AG08396 (cell line): Measurements from ENCODE around the gene CCR1.

Experiments used
- DNase-seq: peaks from one replicate; pipeline ENCODE4 v3.0.0; 2012; ENCODE audit warnings: low spot score, mixed read lengths

The CCR1 gene

DNA sequence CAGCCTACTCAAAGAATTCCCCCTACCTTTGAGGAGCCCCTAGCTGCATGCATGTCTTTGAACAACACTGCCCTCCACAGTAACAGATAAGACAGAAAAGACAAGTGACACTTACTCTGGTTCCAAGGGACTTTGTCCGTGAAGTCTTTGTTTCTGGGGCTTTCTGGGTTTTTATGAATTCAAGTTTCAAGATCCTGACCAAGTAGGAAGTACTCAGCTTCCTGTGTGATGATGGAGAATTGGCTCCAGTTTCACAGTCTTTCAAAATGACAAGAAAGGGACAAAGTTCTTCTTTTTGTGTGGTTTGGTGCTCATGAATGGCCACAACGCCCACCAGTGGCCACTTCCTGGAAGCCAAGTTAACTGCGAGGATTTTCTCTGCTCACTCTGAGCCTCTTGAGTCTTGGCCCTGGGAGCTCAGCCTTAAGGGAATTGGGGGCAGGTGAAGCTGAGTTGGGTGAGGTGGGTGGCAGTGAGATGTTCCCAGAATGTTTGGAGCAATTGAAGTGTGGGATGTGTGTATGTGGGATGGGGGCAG is at the start of gene CCR1:
Gene CCR1, minus strand, starts transcription at position 147 of the 538 bp plus-strand sequence. CDS start 4,000 bp downstream, outside the sequence.
- peak; percentile 24 for DNase-seq

DNA sequence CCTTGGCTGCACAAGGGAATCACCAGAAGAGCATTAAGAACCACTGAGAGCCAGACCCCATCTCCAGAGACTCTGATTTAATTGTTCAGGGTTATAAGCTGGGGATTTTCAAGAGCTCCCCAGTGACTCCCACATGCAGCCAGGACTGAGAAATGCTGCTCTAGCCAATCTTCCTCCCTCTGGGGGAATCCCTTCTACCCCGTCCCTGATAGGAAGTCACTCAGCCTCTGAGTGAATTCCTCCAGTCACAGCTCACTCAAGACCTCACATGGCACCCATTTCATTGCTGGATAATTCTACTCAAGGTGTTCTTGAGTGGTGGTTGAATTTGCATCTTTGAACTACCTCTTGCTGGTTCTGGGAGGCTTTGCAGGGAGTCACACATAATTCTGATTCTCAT is 44.9 kb upstream of the CCR1 start:
- no peak for DNase-seq

DNA sequence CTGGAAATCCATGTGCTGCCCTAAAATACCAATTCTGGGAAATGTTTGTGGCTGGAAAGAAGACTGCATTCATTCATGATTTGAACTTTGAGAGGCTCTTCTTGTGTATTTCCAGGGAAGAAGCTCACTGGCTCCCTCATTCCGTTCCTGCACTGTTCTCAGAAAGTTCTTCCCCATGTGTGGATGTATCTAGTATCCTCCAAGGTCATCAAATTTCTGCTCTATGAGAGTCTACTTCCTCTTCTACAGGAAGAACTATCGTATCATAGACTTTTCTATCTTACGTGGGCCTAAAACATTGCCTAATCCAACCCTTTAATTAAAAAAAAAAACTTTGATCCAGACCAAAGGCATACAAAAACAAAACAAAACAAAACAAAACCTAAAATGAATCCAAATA is 37.0 kb upstream of the CCR1 start:
- DNase-seq: no peak

DNA sequence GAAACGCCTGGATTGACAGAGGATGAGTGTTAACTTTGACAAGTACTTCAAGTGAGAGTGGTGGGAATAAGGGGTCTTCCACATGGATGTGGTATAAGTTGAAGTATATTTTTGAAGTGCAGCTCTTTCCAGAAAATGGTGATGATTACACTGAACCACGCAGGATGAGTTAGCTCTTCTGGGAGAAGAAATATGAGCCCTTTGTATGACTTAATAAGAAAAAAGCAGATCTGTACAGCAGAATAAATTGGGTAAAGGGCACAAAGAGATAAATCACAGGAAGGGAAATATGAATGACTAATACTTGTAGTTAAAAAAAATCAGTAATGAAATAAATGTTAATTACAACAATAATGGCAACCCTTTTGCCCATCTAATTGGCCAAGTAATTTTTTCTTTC is 35.4 kb upstream of the CCR1 start:
- no peak for DNase-seq

DNA sequence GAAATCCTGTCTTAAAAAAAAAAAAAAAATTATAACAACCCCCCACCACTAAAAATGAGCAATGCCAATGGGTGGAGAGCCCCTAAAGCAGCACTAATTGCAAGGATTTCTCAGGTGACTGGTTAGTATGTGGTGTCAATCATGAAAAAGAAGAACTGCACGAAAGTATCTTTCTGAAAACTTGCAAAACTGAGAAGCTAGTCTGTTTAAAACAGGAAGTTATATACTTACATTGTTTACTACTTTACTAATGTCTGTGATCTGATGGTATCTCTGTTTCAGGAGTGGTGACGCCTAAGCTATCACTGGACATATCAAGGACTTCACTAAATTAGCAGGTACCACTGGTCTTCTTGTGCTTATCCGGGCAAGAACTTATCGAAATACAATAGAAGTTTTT is 34.0 kb upstream of the CCR1 start, which contains the start of gene CCR3:
Gene CCR3, plus strand, starts transcription at position 341 of the 400 bp plus-strand sequence. CDS start 22,699 bp downstream, outside the sequence.
- no peak for DNase-seq

DNA sequence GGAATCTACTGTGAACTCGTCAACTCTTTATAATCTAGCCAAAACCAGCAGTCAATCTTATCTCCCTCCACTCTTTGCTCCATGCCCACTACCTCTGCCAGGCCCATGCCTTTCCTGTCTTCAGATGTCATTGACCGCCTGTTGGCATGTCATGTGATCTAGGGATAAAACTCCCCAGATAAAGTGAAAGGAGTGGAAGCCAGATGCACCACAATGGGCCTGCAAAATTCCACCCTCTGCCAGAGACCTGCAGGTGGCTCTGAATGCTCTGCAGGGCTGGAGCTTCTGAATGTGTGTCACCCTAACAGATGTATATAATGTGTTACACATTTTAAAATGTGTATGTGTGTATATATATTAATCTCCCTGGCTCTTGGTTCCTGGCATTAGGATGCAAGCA is 31.8 kb upstream of the CCR1 start:
- no peak for DNase-seq

DNA sequence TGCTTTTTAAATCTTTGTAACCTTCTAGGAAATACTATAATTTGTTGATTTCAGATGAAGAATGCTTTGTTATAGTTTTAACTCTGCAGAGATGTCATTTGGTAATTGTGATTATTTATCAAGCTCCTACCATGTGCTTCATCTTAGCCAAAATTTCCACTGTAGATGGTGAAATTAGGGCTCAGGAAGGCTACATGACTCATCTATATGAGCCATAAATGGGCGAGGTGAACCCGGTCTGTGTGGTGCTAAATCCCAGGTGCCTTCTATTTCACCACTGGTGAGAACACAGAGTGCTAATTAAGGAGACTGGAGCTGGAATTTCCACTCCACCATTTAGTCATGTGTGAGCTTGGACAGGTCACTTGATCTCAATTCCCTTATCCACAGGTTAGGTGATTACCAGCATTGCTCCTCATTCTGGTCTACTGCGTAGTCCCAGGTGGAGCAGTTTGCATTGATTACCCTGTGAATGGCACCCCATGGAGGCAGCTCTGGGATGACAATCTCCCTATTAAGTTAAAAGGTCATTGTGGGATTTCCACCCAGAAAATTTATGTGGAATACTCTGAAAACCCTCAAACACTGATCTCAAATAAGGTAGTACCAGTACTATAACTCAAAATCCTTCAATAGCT is 31.3 kb upstream of the CCR1 start:
- no peak for DNase-seq

DNA sequence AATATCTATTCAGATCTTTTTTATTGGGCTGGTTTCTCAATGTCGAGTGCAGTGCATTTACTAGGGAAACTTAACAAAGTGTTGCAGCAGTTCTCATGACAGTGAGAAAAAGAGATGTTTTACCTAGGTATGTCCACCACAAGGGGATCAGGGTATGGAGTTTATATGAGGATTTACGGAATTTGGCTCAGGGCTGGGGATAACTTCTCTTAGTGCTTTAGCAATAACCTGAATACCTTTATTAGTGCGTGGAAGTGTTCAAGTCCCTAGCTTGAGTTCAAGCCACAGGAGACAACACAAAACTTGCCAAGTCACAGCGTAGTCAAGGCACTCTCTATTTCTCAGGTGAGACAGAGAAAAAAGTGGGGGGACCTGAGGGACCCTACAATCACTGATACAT is 30.3 kb upstream of the CCR1 start:
- DNase-seq: no peak

DNA sequence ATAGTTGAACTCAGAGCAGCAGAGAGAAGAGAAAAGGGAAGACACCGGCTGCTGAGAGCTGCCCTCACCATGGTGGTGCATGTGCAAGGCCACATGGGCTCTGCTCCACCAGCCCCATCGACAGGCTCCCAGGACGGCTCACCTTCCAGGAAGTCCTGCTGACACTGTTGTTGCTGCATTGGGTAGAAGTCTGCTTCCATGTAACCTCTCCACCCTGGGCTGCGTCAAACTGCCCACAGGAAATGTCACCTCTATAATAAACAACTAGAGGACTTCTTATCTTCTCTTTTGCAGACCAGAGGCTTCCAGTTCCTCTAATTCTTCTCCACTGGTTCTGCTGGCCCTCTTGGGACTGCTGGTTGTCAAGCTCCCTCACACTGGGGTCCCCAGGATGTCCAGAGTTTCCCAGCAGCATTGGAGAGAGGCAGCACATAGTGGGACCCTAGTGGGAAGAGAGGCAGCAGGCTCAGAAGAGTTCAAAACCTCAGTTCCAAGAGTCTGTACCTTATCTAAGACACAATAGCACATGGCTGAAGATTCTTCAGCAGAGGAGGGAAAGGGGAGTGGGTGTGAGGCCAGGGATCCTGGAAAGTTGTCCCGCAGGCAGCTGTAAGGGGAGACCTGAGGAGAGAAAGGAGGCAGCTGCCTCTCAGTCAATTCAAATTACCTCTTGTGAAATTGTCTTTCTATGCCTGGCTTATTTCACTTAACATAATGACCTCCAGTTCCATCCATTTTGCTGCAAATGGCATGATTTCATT is 28.4 kb upstream of the CCR1 start:
- DNase-seq: no peak

DNA sequence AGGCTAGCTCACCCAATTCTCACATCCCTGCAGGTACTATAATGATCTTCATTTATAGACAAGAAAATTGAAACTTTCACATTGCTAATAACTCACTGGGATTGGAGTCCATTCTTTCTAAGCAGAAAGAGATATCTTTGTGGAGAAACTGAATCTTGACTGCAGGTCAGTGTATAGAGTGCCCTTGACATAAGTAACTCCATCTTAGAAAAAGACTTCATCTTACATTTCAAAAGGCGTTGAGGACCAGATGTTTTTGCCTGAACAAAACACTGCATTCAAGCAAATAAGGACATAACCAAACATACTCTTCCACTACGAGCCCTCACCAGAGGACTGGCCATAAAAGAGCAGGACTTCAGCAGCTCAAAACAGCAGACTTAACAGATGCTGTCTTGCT is 27.3 kb upstream of the CCR1 start:
- DNase-seq: no peak

DNA sequence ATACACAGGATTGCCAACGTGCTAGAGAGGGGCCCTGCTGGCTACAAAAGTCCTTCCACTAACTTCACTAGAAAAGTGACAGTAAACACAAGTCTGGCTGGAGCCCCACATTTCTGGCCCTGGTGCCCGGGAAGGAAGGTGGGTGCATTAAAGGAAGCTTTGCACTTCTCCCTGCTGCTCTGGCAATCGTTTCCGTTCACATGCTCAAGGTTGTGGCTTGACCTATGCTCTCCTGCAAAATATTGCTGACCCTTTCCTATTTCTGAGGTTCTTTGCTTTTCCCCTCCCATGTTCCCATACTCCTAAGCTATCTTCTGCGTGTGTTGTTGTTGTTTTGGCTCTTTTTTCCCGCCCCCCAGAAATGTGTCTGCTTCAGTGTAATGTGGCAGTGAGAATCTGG is 25.1 kb upstream of the CCR1 start:
- no peak for DNase-seq

DNA sequence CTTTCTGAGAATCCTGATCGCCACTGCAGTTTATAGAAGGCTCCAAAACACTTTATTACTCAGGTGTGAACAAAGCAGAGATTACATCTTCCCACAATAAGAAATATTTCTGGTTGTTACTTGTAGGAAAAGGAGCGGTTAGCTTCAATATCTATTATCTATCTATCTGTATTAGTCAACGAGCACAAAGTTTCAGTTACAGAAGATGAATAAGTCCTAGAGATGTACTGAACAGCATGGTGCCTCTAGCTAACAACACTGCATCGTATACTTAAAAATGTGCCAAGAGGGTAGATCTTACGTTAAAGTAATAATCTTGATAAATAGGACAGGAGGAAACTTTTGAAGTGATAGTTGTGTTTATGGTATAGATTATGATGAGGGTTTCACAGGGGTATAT is 23.2 kb upstream of the CCR1 start:
- no peak for DNase-seq

DNA sequence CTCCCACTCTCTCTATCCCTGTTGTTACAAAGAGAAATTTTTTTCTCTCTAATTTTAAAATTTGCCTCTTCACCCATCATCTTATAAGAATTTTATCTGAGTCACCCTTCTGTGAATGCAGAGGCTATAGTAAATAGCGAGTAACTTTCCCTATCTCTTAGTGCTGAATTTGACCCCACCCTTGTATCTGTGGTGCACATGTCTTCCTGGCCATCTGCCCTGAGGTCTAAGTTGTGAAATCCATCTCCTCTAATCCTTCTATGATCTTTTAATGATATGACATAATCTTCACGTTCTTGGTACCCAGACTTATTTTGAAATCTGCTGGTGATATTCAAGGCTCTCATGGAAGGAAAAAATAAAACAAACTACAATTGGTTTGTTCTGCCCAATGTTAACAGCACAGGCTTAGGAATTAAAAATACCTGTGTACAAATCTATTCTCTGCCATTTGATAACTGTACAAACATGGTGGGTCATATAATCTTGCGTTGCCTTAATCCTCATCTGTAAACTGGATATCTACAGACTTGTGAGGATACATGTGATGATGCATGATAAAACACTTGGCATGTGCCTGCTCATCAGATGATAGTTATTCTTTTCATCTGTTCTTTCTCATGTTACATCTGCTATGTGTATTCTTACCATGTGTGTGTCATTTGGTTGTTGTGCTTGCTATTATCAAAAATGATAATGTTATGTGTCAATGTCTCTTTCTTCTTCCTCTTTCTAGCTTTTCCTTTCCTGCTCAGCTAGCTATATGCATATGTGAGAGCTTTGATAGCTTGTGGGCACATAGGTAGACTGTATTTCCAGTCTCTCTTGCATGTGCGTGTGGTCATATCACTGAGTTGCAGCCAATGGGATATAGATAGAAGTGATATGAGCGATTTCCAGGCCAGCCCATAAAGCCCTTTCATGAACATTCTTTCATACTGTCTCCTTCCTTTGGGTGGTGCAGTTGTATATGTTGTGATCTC is 20.4 kb upstream of the CCR1 start:
- no peak for DNase-seq

DNA sequence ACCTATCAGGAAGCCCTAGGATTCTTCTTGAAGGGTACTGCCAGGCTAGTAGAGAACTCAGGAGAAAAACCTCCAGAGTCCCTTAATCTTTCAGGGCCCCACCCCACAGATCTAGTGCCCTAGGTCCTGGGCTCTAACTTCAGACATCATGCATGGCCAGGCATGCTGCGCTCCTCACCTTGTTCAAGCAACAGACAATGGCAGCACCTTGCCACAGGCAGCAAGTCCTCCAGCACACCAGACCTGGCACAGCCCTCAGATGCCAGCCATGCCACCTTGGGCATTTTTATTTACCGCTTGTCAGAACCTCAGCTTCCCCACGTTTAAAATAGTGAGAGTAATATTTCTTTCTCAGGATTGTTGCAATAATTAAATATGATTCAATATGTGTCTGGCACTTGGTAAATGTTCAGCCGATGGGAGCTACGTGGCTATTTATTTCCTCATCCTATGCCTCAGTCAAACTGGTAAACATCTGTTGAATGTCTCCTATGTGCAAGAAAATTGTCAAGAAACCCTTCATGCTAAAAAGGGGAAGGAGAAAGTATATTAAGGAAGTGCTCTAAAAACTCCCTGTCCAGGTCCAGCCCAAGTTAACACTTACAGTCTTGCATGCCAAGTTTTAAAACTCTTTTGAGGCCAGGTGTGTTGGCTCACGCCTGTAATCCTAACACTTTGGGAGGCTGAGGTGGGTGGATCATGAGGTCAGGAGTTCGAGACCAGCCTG is 14.5 kb upstream of the CCR1 start:
- no peak for DNase-seq

DNA sequence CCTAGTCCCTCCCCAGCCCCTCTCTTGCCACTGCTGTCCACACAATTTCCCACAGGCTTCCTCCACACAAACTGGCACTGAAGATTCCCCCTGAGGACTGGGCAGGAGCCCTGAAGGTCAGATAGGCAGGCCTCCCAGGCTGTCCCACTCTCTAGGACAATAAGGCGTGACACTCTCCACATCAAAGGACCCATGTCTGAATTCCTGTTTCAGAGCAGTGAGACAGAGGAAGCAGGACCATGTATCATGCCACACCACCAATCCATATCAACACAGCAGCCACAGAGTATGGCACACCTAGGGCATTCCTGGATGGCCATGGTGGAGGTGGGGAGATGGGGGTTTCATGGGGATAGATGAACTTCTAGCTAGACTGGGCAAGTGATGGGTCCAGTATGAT is 13.8 kb upstream of the CCR1 start:
- DNase-seq: no peak

DNA sequence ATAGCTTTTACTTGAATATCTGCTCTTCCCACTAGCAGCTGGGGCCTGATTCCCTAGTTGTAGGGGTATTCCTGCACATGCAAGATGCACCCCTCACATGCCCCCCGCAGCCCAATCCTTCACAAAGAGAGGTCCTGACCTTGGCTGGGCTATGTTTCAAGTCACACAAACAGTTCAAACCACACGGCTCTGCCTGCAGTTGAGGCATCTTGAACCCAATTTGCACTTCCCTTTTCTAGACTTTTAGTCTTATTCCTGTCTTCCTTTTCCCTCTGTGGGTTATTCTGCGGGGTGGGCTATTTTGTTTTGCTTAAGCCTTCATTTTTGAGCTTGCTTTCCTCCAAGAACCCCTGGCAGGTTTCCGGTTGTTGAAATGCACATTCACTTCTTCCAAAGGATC is 13.3 kb upstream of the CCR1 start:
- DNase-seq: no peak

DNA sequence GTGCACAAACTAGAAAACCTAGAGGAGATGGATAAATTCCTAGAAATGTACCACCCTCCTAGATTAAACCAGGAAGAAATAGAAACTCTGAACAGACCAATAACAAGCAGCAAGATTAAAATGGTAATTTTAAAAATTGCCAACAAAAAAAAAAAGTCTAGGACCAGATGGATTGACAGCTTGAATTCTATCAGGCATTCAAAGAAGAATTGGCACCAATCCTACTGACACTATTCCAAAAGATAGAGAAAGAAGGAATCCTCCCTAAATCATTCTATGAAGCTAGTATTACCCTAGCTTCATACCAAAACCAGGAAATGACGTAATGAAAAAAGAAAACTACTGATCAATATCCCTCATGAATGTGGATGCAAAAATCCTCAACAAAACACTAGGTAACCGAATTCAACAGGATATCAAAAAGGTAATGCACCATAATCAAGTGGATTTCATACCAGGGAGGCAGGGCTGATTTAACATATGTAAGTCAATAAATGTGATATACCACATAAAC is 10.1 kb upstream of the CCR1 start:
- no peak for DNase-seq

DNA sequence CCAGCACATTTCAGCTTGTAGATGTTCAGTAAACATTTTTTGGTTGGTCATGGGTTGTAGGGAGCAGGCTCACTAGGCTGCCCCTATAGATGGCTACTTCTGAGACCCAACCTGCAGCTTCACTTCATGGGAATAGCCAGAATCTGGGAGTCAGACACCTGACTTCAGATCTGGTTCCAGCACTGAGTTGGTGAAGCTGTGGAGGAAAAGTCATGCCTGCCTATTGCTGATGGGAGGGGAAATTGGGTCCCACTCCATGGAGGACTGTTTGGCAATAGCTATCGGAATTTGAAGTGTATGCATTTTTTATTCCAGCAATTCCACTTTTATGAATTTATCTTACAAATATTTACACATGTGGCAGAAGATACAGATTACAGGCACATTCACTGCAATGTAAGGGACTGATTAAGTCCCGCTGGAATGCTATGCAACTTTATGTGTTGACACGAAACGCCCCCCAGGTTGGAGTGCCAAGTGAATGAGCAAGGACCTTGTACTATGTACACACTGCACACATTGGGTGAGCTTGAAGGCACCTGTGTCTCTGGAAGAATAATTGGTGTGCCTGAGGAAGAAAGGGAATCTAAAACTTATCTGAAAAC is 7.8 kb upstream of the CCR1 start:
- DNase-seq: peak; percentile 36

DNA sequence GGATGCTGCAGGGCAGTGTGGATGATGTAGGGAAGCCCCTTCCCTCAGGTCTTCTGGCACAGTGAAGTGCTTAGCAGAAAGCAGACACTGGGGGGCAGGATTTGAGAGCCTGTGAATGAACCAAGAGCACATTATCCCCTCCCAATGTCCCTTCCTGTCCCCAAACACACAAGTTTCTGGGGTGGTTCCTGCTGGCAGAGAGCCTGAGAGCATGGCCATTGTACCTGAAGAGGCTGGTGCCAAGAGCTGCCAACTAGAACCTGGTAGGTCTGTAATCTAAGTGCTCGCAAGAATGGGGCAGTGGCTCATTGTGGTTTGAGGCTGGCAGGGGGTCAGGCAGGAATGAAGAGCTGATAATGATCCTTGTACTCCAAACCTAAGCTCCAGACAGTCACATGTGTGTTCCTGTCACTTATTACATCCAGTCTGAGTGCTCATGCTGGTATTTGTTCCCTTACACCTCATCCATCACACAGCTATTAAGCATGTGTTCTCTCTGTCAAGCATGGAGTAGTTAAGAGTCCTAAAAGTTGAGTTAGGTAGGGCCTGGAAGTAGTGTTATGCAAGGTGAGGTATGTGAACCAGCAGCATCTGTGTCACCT is 6.7 kb upstream of the CCR1 start:
- DNase-seq: no peak

DNA sequence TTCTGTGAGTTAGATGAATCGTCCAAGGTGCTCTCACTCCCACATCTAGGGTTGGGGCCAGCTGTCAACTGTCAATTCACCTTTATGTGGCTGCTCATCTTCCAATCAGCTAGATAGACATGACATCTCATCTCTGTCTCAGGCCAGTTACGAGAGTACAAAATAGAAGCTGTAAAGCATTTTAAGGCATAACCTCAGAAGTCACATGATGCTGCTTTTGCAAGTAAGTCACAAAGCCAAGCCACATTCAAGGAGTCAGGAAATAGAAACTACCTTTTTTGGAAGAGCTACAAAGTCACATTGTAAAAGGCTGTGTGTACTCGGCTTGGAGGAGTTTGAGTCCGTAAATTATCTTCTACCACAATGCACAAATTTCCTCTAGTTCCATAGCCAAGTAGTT is 5.1 kb upstream of the CCR1 start:
- no peak for DNase-seq

DNA sequence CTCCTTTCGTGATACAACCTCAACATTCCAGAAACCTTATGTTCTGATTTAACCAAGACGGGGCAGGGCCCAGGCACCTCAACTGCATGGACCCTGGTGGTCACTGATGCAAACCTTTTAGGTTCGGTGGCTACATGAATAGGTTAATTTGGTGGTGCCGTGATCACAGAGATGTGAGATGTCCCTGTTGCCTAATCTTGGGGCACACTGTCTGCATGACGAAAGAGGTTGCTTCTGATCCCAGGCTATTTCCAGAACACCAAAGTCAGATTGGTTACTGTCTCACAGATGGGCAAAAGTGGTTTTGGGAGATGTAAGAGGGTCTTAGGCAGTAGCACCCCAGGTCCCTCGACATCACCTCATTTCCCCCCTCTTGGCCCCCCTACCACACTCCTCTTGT is 4.0 kb upstream of the CCR1 start:
- DNase-seq: no peak
